HEK293 (cell line): ENCODE measurements around the gene GPR162.

ENCODE experiments used
- CTCF ChIA-PET: fragments of 350-600 bp; formaldehyde crosslinking; extraction: SDS; loops from one replicate; lab custom pipeline; 2021; ENCODE audit warnings: antibody characterized with exemption; lab: Yijun Ruan, JAX
- POLR2A ChIA-PET: fragments of 300-600 bp; formaldehyde crosslinking; extraction: SDS; loops from one replicate; lab custom pipeline; 2020; ENCODE audit warnings: antibody characterized with exemption, inconsistent platforms; lab: Yijun Ruan, JAX
- H3K27ac ChIP-seq: fragments of 200-500 bp; sonication (Bioruptor generic); 2 replicates; pipeline ENCODE4 v1.5.1; 2014; ENCODE audit warnings: low read depth, low read length, control low read depth, inconsistent platforms; ENCODE audit errors: extremely low read depth
- H3K36me3 ChIP-seq, 2 experiments: fragments of 200-500 bp in 1 of 2; sonication (Bioruptor generic) in 1 of 2; 1 replicate in 1 of 2; 2 replicates in 1 of 2; pipeline ENCODE4 v1.5.1; 2014 to 2017; ENCODE audit warnings: inconsistent platforms in 2 of 2, low read length in 2 of 2; ENCODE audit not compliant: control insufficient read depth in 2 of 2, insufficient read depth in 1 of 2
- H3K4me1 ChIP-seq: fragments of 200-500 bp; sonication (Bioruptor generic); 2 replicates; pipeline ENCODE4 v1.5.1; 2014; ENCODE audit warnings: mild to moderate bottlenecking, low read length, inconsistent platforms; ENCODE audit not compliant: control insufficient read depth, insufficient read depth
- H3K4me3 ChIP-seq: 2 replicates; pipeline ENCODE4 v1.5.1; 2011; ENCODE audit warnings: low read depth, mild to moderate bottlenecking, control low read depth, low read length, moderate library complexity
- H3K9me3 ChIP-seq: fragments of 200-500 bp; sonication (Bioruptor generic); 2 replicates; pipeline ENCODE4 v1.5.1; 2014; ENCODE audit warnings: low read depth, low read length, inconsistent platforms; ENCODE audit not compliant: control insufficient read depth, insufficient read depth
- KLF1 ChIP-seq: fragments of 450-650 bp; formaldehyde crosslinking; IDR thresholded peaks from 2 replicates; pipeline ENCODE4 v1.5.1; 2016; ENCODE audit warnings: missing biosample characterization, missing genetic modification characterization
- MEIS1 ChIP-seq: sonication (generic); formaldehyde crosslinking; IDR thresholded peaks from 2 replicates; pipeline ENCODE4 v1.8.1; 2022; ENCODE audit warnings: missing genetic modification reagents, mild to moderate bottlenecking, borderline replicate concordance
- SP3 ChIP-seq: fragments of 450-650 bp; formaldehyde crosslinking; IDR thresholded peaks from 2 replicates; pipeline ENCODE4 v1.5.1; 2016; ENCODE audit warnings: missing biosample characterization, missing genetic modification characterization
- ZIC2 ChIP-seq: fragments of 450-650 bp; formaldehyde crosslinking; IDR thresholded peaks from 2 replicates; pipeline ENCODE4 v1.5.1; 2016; ENCODE audit warnings: missing biosample characterization, missing genetic modification characterization
- ZNF157 ChIP-seq: fragments of 450-650 bp; formaldehyde crosslinking; IDR thresholded peaks from 2 replicates; pipeline ENCODE4 v1.5.1; 2016; ENCODE audit warnings: missing biosample characterization, missing genetic modification characterization
- ZNF214 ChIP-seq: fragments of 450-650 bp; formaldehyde crosslinking; IDR thresholded peaks from 2 replicates; pipeline ENCODE4 v1.5.1; 2017; ENCODE audit warnings: missing biosample characterization, mild to moderate bottlenecking, missing genetic modification characterization, borderline replicate concordance
- ZNF354C ChIP-seq: fragments of 450-650 bp; formaldehyde crosslinking; IDR thresholded peaks from 2 replicates; pipeline ENCODE4 v1.5.1; 2016; ENCODE audit warnings: missing biosample characterization, missing genetic modification characterization, low read depth, borderline replicate concordance
- ZNF521 ChIP-seq: fragments of 450-650 bp; formaldehyde crosslinking; IDR thresholded peaks from 2 replicates; pipeline ENCODE4 v1.5.1; 2017; ENCODE audit warnings: missing biosample characterization, mild to moderate bottlenecking, missing genetic modification characterization
- ZNF76 ChIP-seq: fragments of 450-650 bp; formaldehyde crosslinking; IDR thresholded peaks from 2 replicates; pipeline ENCODE4; 2016; ENCODE audit warnings: low read depth, missing biosample characterization, missing genetic modification characterization, borderline replicate concordance
- ZXDB ChIP-seq: fragments of 450-650 bp; formaldehyde crosslinking; IDR thresholded peaks from 2 replicates; pipeline ENCODE4 v1.5.1; 2016; ENCODE audit warnings: missing biosample characterization, missing genetic modification characterization
- TF ChIP-seq, protein P1 (sequence below): fragments of 450-650 bp; formaldehyde crosslinking; IDR thresholded peaks from 2 replicates; pipeline ENCODE4 v1.5.1; 2016; ENCODE audit warnings: missing biosample characterization, missing genetic modification characterization
- TF ChIP-seq, protein P2 (sequence below): fragments of 450-650 bp; formaldehyde crosslinking; IDR thresholded peaks from 2 replicates; pipeline ENCODE4 v1.5.1; 2017; ENCODE audit warnings: missing biosample characterization, missing genetic modification characterization
- TF ChIP-seq, protein P3 (sequence below): fragments of 450-650 bp; formaldehyde crosslinking; conservative IDR thresholded peaks from 2 replicates; pipeline ENCODE4 v1.5.1; 2016; ENCODE audit warnings: low read depth, missing biosample characterization, missing genetic modification characterization
- TF ChIP-seq, protein P4 (sequence below): sonication (generic); formaldehyde crosslinking; IDR thresholded peaks from 2 replicates; pipeline ENCODE4 v1.8.1; 2022; ENCODE audit warnings: mild to moderate bottlenecking, moderate library complexity, missing genetic modification reagents

GPR162 gene

DNA sequence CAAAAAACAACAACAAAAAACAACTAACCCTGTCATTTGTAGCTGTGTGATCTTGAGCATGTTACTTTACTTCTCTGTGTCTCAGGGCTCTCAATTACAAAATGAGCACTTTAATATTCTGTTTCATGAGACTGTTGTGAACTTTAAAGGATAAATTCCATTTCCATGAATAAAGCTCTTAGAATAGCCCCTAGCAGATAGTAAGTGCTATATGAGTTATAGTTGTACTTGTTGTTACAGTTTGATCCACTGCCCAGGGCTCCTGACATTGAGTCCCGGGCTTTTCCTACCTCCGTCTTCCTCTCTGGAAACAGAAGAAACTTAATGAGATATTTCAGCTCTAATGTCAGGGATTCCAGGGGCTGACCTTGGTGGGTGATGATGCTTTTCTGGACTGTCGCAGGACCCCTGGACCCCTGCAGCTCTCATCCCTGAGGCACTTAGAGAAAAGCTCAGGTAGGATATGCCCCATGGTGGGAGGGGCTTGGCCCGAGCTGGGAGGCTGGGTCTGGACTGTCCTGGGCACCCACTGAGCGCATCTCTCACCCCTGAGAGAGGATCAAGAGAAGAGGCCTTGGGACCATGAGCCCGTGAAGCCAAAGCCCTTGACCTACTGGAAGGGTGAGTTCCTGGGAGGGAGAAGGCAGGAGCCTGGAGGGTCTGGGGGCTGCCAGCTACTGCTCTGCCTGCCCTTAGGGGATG, 11.7 kb downstream of the GPR162 start (continued):
- TF ChIP-seq, protein P1, sequence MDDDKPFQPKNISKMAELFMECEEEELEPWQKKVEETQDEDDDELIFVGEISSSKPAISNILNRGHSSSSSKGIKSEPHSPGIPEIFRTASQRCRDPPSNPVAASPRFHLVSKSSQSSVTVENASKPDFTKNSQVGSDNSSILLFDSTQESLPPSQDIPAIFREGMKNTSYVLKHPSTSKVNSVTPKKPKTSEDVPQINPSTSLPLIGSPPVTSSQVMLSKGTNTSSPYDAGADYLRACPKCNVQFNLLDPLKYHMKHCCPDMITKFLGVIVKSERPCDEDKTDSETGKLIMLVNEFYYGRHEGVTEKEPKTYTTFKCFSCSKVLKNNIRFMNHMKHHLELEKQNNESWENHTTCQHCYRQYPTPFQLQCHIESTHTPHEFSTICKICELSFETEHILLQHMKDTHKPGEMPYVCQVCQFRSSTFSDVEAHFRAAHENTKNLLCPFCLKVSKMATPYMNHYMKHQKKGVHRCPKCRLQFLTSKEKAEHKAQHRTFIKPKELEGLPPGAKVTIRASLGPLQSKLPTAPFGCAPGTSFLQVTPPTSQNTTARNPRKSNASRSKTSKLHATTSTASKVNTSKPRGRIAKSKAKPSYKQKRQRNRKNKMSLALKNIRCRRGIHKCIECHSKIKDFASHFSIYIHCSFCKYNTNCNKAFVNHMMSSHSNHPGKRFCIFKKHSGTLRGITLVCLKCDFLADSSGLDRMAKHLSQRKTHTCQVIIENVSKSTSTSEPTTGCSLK (tag by site-specific recombination), result no peak
- TF ChIP-seq ZNF157 (tag by site-specific recombination), result no peak

DNA sequence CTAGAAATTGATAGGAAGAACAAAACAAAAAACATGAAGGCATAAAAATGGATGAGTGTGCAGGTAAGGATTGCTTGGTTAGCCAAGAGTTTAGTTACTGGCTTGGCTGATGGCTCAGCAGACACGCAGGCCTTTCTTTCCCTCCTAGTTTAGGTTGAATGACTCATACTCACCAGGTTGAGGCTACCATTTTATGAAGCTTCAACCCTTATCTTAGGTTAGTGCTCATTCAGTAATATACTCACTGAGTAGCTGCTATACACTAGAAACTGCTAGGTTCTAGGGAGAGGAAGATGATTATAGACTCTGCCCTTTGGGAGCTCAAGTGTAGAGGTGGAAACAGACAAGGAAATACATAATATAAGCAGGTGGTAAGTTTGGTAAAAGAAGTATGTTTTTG, 12.6 kb downstream of the GPR162 start:
- Histone ChIP-seq H3K36me3 (peaks cover 17 to 86% of the 10 kb centered on the region in 2 experiments), H3K27ac (no peak overlapping the region), H3K4me1 (no peaks in the 10 kb centered on the region), H3K4me3 (no peak overlapping the region), H3K9me3 (no peaks in the 10 kb centered on the region)
- CTCF ChIA-PET, result interaction anchor here (0.6 to 7.4 kb wide), 11 partner anchors 9 to 410 kb away, joined by 3 to 75 read pairs (median 6); partner anchors contain the start of genes CDCA3, MLF2 and USP5
- POLR2A ChIA-PET, result interaction anchor here (1.1 to 3.3 kb wide), 4 partner anchors 9 to 110 kb away, joined by 8 to 17 read pairs (median 11); partner anchors contain the start of genes CDCA3, COPS7A, MLF2 and USP5
- TF ChIP-seq ZNF76, result no peak
- TF ChIP-seq, protein P2, sequence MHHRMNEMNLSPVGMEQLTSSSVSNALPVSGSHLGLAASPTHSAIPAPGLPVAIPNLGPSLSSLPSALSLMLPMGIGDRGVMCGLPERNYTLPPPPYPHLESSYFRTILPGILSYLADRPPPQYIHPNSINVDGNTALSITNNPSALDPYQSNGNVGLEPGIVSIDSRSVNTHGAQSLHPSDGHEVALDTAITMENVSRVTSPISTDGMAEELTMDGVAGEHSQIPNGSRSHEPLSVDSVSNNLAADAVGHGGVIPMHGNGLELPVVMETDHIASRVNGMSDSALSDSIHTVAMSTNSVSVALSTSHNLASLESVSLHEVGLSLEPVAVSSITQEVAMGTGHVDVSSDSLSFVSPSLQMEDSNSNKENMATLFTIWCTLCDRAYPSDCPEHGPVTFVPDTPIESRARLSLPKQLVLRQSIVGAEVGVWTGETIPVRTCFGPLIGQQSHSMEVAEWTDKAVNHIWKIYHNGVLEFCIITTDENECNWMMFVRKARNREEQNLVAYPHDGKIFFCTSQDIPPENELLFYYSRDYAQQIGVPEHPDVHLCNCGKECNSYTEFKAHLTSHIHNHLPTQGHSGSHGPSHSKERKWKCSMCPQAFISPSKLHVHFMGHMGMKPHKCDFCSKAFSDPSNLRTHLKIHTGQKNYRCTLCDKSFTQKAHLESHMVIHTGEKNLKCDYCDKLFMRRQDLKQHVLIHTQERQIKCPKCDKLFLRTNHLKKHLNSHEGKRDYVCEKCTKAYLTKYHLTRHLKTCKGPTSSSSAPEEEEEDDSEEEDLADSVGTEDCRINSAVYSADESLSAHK (tag by site-specific recombination), result peak; percentile 55; the same call in 1 of the 2 replicates

DNA sequence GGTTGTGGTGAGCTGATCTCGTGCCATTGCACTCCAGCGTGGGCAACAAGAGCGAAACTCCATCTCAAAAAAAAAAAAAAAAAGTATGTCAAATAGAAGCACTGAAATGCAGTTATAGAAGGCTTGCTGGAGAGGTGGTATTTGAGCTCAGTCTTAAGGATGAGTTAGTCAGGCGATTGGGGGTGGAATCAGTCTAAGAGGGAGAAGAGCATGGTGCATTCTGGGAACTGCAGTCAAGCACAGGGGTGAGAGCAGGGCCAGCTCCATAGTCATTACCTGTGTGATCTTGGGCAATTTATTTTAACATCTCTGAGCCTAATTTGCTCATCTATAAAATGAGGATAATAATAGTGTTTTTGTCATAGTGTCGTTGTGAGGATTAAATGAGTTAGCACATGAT, 13.3 kb downstream of the GPR162 start:
- TF ChIP-seq ZNF76 (peak; percentile 66), ZNF214 (tag by site-specific recombination) (no peak)
- TF ChIP-seq, all 188 proteins: peak for 1
- POLR2A ChIA-PET, result interaction anchor here (1.1 to 3.3 kb wide), 4 partner anchors 9 to 111 kb away, joined by 8 to 17 read pairs (median 11); partner anchors contain the start of genes CDCA3, COPS7A, MLF2 and USP5
- Histone ChIP-seq H3K36me3 (peaks cover 17 to 91% of the 10 kb centered on the region in 2 experiments), H3K4me1 (no peaks in the 10 kb centered on the region), H3K4me3 (no peak overlapping the region), H3K9me3 (no peaks in the 10 kb centered on the region), H3K27ac (no peak overlapping the region)
- CTCF ChIA-PET, result interaction anchor here (0.6 to 7.4 kb wide), 12 partner anchors 10 to 167 kb away, joined by 3 to 75 read pairs (median 6); partner anchors contain the start of genes CDCA3, MLF2 and USP5

DNA sequence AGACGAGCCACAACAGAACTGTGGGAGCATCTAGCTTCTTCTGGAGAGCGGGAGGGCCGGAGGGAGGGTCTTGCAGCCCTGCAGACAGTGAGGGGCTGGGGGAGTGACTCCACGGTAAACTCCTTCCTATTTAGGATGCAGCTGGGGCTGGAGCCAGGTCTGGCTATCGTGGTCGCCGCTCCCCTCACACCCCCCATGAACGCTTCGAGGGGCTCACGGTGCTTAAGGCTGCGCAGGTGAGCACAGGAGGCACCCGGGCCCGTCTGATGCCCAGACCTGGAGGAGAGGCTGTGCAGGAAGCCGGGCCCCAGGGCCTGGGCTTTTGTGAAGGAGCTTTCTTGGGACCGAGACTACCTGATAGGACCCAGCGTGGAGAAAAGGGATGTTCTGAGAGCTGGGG, 15.2 kb downstream of the GPR162 start:
- ChIA-PET POLR2A (interaction anchor here (0.6 to 3.3 kb wide), 3 partner anchors 15 to 113 kb away, joined by 3 to 10 read pairs (median 5); partner anchors contain the start of genes CDCA3 and COPS7A), CTCF (interaction anchor here (0.5 to 7.4 kb wide), 6 partner anchors 10 to 207 kb away, joined by 3 to 75 read pairs (median 6); partner anchors contain the start of genes CDCA3, MLF2 and USP5)
- no peak overlapping the region for H3K4me3 ChIP-seq
- no peak overlapping the region for H3K27ac ChIP-seq
- no peaks in the 10 kb centered on the region for H3K4me1 ChIP-seq
- TF ChIP-seq ZNF354C (no peak), SP3 (tag by site-specific recombination) (no peak), KLF1 (tag by site-specific recombination) (no peak), ZIC2 (tag by site-specific recombination) (no peak), ZNF521 (tag by site-specific recombination) (no peak), MEIS1 (CRISPR knock-in tag) (no peak), ZXDB (no peak)
- TF ChIP-seq, protein P3, sequence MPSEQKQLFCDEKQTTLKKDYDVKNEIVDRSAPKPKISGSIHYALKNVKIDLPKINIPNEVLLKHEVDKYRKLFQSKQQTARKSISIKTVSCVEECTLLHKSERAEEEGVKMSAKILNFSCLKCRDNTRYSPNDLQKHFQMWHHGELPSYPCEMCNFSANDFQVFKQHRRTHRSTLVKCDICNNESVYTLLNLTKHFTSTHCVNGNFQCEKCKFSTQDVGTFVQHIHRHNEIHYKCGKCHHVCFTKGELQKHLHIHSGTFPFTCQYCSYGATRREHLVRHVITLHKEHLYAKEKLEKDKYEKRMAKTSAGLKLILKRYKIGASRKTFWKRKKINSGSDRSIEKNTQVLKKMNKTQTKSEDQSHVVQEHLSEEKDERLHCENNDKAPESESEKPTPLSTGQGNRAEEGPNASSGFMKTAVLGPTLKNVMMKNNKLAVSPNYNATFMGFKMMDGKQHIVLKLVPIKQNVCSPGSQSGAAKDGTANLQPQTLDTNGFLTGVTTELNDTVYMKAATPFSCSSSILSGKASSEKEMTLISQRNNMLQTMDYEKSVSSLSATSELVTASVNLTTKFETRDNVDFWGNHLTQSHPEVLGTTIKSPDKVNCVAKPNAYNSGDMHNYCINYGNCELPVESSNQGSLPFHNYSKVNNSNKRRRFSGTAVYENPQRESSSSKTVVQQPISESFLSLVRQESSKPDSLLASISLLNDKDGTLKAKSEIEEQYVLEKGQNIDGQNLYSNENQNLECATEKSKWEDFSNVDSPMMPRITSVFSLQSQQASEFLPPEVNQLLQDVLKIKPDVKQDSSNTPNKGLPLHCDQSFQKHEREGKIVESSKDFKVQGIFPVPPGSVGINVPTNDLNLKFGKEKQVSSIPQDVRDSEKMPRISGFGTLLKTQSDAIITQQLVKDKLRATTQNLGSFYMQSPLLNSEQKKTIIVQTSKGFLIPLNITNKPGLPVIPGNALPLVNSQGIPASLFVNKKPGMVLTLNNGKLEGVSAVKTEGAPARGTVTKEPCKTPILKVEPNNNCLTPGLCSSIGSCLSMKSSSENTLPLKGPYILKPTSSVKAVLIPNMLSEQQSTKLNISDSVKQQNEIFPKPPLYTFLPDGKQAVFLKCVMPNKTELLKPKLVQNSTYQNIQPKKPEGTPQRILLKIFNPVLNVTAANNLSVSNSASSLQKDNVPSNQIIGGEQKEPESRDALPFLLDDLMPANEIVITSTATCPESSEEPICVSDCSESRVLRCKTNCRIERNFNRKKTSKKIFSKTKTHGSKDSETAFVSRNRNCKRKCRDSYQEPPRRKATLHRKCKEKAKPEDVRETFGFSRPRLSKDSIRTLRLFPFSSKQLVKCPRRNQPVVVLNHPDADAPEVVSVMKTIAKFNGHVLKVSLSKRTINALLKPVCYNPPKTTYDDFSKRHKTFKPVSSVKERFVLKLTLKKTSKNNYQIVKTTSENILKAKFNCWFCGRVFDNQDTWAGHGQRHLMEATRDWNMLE (tag by site-specific recombination), result no peak
- TF ChIP-seq, protein P4, sequence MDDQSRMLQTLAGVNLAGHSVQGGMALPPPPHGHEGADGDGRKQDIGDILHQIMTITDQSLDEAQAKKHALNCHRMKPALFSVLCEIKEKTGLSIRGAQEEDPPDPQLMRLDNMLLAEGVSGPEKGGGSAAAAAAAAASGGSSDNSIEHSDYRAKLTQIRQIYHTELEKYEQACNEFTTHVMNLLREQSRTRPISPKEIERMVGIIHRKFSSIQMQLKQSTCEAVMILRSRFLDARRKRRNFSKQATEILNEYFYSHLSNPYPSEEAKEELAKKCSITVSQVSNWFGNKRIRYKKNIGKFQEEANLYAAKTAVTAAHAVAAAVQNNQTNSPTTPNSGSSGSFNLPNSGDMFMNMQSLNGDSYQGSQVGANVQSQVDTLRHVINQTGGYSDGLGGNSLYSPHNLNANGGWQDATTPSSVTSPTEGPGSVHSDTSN (CRISPR knock-in tag), result no peak
- H3K9me3 ChIP-seq, result no peaks in the 10 kb centered on the region
- peaks cover 14 to 85% of the 10 kb centered on the region in 2 experiments for H3K36me3 ChIP-seq
